NCI-H146 treated with DMSO at 0.1 percent for 48 hours (cell line): ENCODE measurements around the gene FHOD3.

Source experiments
- DNase-seq: peaks from one replicate; lab custom pipeline; 2025; ENCODE audit not compliant: unreplicated experiment; lab: John Stamatoyannopoulos, UW

Gene FHOD3

GRCh38 chr18:36620788-36621187, 323.3 kb downstream of the FHOD3 start:
- no peak for DNase-seq

- no peak for DNase-seq
Measured at GRCh38 chr18:36622610-36623009, 325.1 kb downstream of the FHOD3 start.

GRCh38 chr18:36623091-36623490, 325.6 kb downstream of the FHOD3 start:
- no peak for DNase-seq

GRCh38 chr18:36623681-36624190, 326.2 kb downstream of the FHOD3 start:
- DNase-seq, result no peak

GRCh38 chr18:36624451-36625167, 327.1 kb downstream of the FHOD3 start:
- no peak for DNase-seq

- no peak for DNase-seq
Measured at GRCh38 chr18:36625386-36625785, 327.9 kb downstream of the FHOD3 start.

- no peak for DNase-seq
Measured at GRCh38 chr18:36627637-36628036, 330.1 kb downstream of the FHOD3 start.

- no peak for DNase-seq
Measured at GRCh38 chr18:36628435-36629137, 331.1 kb downstream of the FHOD3 start.

GRCh38 chr18:36629138-36629530, 331.6 kb downstream of the FHOD3 start:
- DNase-seq, result no peak

- no peak for DNase-seq
Measured at GRCh38 chr18:36629836-36630235, 332.3 kb downstream of the FHOD3 start.

- no peak for DNase-seq
Measured at GRCh38 chr18:36630917-36631316, 333.4 kb downstream of the FHOD3 start.

GRCh38 chr18:36633961-36634412, 336.5 kb downstream of the FHOD3 start:
- no peak for DNase-seq

- DNase-seq, result no peak
Measured at GRCh38 chr18:36634573-36635216, 337.2 kb downstream of the FHOD3 start.

GRCh38 chr18:36635414-36636096, 338.0 kb downstream of the FHOD3 start:
- DNase-seq, result no peak

- DNase-seq, result no peak
Measured at GRCh38 chr18:36636237-36636817, 338.8 kb downstream of the FHOD3 start.

GRCh38 chr18:36638224-36638623, 340.7 kb downstream of the FHOD3 start:
- DNase-seq, result no peak

- no peak for DNase-seq
Measured at GRCh38 chr18:36640021-36640952, 342.8 kb downstream of the FHOD3 start.

GRCh38 chr18:36643061-36643460, 345.5 kb downstream of the FHOD3 start:
- DNase-seq, result no peak

- no peak for DNase-seq
Measured at GRCh38 chr18:36648803-36649202, 351.3 kb downstream of the FHOD3 start.

- no peak for DNase-seq
Measured at GRCh38 chr18:36649205-36649604, 351.7 kb downstream of the FHOD3 start.
